Neuron (in vitro differentiated cells): ENCODE results near the gene THADA.
A peak's percentile ranks its signal among the peaks of the same experiment; 100 is the strongest.
"Not testable (repeated sequence)": the region's sequence is repeated elsewhere in the genome, so short reads cannot be mapped to it uniquely, and the experiment has no call there.

ENCODE experiments used
- H2AFZ ChIP-seq: one replicate; pipeline ENCODE4 v1.6.1; 2013; ENCODE audit warnings: low read depth, mild to moderate bottlenecking, inconsistent platforms, low read length, moderate library complexity
- H3K27me3 ChIP-seq: one replicate; pipeline ENCODE4 v1.6.1; 2013; ENCODE audit warnings: low read length; ENCODE audit not compliant: insufficient read depth
- H3K36me3 ChIP-seq: one replicate; pipeline ENCODE4 v1.6.1; 2013; ENCODE audit warnings: low read length; ENCODE audit not compliant: insufficient read depth
- H3K4me1 ChIP-seq: one replicate; pipeline ENCODE4 v1.6.1; 2013; ENCODE audit warnings: low read length; ENCODE audit not compliant: insufficient read depth
- H3K4me3 ChIP-seq: 2 replicates; pipeline ENCODE4 v1.5.1; 2013; ENCODE audit warnings: mild to moderate bottlenecking, low read length, moderate library complexity
- H3K9me3 ChIP-seq: one replicate; pipeline ENCODE4 v1.6.1; 2013; ENCODE audit warnings: low read length

The THADA gene

DNA sequence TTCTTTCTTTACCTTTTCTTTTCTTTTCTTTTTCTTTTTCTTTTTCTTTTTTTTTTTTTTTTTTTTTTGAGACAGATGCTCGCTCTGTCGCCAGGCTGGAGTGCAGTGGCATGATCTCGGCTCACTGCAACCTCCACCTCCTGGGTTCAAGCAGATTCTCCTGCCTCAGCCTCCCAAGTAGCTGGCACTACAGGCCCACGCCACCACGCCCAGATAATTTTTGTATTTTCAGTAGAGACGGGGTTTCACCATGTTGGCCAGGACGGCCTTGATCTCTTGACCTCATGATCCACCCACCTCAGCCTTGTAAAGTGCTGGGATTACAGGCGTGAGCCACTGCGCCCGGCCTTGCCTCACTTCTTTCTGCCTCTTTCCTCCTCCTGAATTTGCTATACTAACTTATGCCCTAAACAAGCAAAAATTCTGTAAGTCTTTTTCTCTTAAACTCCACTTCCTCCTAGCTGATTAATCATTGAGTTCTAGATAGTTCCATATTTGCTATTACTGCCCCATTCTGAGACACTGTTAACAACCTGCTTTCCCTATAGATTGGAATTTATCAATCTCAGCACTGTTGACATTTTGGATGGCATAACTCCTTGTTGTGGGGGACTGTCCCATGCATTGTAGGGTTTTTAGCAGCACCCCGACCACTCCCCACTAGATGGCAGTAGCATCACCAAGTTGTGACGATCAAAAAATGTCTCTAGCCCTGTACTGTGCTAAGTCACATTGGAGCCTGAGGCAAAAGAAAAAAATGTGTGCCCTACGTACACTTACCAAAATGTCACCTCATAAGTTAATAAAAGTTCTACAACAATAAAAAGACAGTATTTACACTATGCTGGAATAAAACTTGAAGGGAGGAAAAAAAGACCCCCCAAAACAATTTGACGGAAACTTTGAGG lies 16.4 kb upstream of the THADA start:
- H3K4me1 ChIP-seq: no peaks in the 10 kb centered on the region
- H3K36me3 ChIP-seq: no peaks in the 10 kb centered on the region
- H3K27me3 ChIP-seq: no peaks in the 10 kb centered on the region
- no peak overlapping the region for H3K4me3 ChIP-seq
- H2AFZ ChIP-seq: no peak overlapping the region
- no peaks in the 10 kb centered on the region for H3K9me3 ChIP-seq

DNA sequence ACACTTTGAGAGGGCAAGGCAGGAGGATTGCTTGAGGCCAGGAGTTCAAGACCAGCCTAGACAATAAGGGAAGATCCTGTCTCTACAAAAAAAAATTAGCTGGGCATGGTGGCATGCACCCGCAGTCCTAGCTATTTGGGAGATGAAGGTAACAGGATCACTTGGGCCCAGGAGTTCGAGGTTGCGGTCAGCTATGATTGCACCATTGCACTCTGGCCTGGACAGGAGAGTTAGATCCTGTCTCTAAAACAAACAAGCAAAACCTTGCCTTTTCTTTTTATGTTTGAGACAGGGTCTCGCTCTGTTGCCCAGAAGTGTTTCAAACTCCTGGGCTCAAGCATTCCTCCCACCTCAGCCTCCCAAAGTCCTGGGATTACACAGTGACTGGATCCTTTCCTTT lies 14.5 kb upstream of the THADA start:
- Histone ChIP-seq H3K4me1 (no peaks in the 10 kb centered on the region), H2AFZ (no peak overlapping the region), H3K4me3 (no peak overlapping the region)

DNA sequence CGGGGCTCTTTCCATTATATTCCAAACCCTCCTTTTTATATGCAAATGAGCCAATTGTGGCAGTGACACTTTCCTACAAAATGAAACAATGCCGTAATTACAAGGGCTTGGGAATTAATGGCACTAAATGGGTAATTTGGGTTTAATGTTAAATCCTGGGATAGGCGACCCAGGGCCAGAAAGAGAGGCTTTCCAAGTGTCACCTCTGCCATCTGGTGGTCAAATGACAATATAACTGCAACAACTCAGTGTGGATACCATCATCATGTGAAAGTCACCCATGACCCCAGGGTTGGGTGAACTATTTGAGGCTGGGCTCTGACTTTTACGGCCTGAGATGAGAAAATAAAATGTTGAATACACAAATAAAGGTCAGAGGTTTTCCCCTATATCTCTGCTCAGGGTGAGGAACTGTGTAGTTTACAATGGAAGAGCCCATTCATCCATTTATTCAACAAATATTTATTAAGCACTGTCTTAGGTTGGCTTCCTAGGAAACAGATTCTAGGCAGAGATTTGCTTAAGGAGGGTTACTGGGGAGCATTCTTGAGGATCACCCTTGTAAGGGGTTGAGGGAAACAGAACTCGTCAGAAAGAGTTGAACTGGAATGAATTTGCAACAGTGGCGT lies 13.6 kb upstream of the THADA start:
- H2AFZ ChIP-seq: no peak overlapping the region
- no peak overlapping the region for H3K4me3 ChIP-seq
- no peaks in the 10 kb centered on the region for H3K9me3 ChIP-seq
- no peaks in the 10 kb centered on the region for H3K4me1 ChIP-seq
- H3K36me3 ChIP-seq: no peaks in the 10 kb centered on the region
- H3K27me3 ChIP-seq: no peaks in the 10 kb centered on the region

More for the DNA sequence above, 14.5 kb upstream of the THADA start:
- Histone ChIP-seq H3K27me3 (no peaks in the 10 kb centered on the region), H3K9me3 (no peaks in the 10 kb centered on the region), H3K36me3 (no peaks in the 10 kb centered on the region)

DNA sequence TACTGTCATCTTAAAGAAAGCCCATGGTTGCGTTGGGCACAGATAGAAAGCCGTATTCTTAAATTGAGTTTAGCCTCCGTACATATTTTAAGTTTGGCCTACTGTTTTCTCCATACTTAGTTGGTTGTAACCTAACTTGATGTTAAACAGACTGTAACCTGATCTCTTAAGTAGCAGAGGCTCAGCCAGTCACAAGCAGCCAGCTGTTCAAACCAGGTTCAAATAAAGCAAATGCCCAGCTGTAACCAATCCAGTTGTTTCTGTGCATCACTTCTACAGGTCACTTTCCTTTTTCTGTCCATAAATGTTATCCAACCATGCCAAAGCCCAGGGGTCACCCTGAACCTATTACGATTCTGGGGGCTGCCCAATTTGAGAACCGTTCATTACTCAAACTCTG lies 10.0 kb upstream of the THADA start:
- no peaks in the 10 kb centered on the region for H3K27me3 ChIP-seq
- no peaks in the 10 kb centered on the region for H3K4me1 ChIP-seq
- H2AFZ ChIP-seq: no peak overlapping the region
- H3K4me3 ChIP-seq: no peak overlapping the region
- no peaks in the 10 kb centered on the region for H3K36me3 ChIP-seq
- no peaks in the 10 kb centered on the region for H3K9me3 ChIP-seq

DNA sequence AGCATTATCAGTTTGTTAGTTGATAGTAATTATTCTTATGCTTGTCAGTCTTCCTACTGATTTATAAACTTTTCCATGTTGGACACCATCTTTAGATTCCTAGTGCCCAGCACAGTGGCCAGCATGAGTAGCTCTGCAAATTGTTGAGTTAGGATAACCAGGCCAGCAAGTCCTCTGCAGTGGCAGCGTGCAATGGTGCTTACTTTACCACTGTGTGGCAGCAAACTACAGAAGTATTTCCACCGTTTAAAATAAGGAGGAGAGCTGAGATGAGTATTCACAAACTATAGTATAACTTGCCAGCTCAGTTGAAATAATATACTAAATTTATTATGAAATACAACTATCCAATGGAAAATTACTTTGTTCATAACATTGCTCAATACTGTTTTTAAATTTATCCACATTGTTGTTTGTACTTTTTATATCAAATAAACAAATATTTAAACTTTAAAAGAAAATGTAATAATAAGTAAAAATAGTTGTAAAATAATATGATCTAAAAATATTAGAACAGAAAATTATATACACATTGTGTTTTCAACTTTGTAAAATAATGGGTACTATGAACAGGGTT lies 9.3 kb upstream of the THADA start:
- Histone ChIP-seq H2AFZ (no peak overlapping the region), H3K27me3 (no peaks in the 10 kb centered on the region), H3K4me3 (no peak overlapping the region), H3K9me3 (no peaks in the 10 kb centered on the region), H3K4me1 (no peaks in the 10 kb centered on the region), H3K36me3 (no peaks in the 10 kb centered on the region)

DNA sequence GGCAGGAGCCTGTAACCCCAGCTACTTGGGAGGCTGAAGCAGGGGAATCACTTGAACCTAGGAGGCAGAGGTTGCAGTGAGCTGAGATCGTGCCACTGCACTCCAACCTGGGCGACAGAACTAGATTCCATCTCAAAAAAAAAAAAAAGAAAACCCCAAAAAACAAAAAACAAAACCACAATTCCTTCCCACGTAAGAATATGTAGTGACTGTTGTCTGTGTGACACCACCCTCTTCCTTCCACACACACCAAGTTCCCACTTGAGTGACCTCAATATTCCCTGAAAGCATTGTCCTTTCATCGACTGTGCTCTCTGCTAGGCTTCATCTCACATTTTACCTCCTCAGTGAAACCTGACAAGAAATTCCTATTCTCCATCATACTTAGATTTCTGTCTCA lies 8.8 kb upstream of the THADA start:
- no peaks in the 10 kb centered on the region for H3K36me3 ChIP-seq
- H2AFZ ChIP-seq: no peak overlapping the region
- no peak overlapping the region for H3K4me3 ChIP-seq
- H3K27me3 ChIP-seq: no peaks in the 10 kb centered on the region
- no peaks in the 10 kb centered on the region for H3K4me1 ChIP-seq
- H3K9me3 ChIP-seq: no peaks in the 10 kb centered on the region

DNA sequence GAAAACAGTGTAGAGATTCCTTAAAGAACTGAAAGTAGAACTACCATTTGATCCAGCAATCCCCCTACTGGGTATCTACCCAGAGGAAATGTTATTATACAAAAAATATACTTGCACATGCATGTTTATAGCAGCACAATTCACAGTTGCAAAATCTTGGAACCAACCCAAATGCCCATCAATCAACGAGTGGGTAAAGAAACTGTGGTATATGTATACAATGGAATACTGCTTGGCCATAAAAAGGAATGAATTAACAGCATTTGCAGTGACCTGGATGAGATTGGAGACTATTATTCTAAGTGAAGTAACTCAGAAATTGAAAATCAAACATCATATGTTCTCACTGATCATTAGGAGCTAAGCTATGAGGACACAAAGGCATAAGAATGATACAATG lies 4.8 kb upstream of the THADA start:
- H3K9me3 ChIP-seq, H3K36me3 ChIP-seq, H2AFZ ChIP-seq: not testable (repeated sequence)

DNA sequence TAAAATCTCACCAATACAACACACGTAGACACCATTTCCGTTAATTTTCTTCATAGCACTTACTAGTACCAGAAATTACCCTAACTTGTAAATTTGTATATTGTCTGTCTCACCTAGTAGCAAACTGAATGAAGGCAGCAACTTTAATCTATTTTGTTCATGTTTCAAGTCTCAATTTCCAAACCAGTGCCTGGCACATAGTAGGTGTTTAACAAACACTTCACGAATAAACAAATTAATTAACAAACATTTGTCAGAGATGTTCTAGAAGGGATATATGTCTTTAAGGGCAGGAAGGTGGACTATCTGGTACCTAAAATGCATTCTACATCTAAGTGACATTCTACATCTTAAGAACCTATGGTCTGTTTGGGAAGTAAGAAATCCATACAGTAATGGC lies 963 bp downstream of the THADA start:
- H3K9me3 ChIP-seq: no peaks in the 10 kb centered on the region
- peak overlapping the region; percentile 61 for H3K4me3 ChIP-seq
- no peaks in the 10 kb centered on the region for H3K27me3 ChIP-seq
- peaks cover 3% of the 10 kb centered on the region for H3K36me3 ChIP-seq
- H3K4me1 ChIP-seq: peaks cover 9% of the 10 kb centered on the region
- no peak overlapping the region for H2AFZ ChIP-seq

More for the DNA sequence above, 4.8 kb upstream of the THADA start:
- not testable (repeated sequence) for H3K4me1 ChIP-seq, H3K4me3 ChIP-seq, H3K27me3 ChIP-seq

DNA sequence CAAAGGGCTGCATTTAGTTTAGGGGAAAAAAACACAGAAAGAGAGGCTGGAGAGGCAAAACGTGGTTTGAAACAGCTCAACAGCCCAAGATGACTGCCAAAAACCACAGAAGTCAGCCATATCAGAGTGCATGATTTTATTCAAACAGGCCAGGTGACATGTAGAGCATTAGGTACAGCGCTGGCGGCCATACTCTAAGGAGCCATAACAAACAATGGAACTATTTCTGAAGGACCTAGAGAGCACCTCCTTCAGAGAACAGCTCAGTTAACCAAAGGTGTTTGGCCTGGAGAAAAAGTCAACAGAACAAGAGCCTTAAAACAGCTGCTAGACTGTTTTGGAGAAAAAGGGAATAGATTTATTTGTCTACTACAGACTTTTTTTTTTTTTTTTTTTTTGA lies 2.6 kb downstream of the THADA start:
- Histone ChIP-seq H3K27me3 (no peaks in the 10 kb centered on the region), H3K9me3 (no peaks in the 10 kb centered on the region), H3K4me3 (no peak overlapping the region), H3K36me3 (peaks cover 10% of the 10 kb centered on the region), H3K4me1 (peaks cover 9% of the 10 kb centered on the region), H2AFZ (no peak overlapping the region)

DNA sequence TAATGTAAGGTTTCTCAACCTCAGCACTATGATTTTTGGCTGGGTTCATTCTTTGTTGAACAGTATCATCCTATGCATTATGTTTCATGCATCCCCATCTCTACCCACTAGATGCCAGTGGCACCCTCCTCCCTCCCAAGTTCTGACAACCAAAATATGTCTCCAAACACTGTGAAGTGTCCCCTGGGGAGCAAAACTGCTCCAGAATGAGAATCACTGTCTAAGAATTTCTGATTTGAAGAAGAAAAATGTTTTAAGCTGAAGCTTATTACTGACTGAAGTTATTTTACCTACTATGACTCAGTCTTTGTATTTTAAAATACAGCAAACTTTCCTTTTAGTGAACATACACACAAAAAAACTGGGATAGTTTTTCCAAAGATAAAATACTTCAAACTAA lies 3.4 kb downstream of the THADA start:
- H2AFZ ChIP-seq: no peak overlapping the region
- no peak overlapping the region for H3K4me3 ChIP-seq
- peaks cover 15% of the 10 kb centered on the region for H3K36me3 ChIP-seq

DNA sequence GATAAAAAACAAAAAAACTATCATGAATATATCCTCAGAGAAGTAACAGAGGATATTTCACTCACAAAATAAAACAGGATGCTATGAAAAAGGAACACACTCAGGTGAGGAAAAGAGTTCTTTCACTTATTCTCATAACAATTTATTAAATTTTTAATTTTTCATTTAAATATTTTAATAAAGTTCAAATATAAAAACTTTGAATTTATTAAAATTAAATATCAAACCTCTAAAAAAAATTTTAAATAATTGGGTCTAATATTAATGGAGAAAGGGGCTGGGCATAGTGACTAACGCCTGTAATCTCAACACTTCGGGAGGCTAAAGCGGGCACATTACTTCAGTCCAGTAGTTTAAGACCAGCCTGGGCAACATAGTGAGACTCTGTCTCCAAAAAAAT lies 10.1 kb downstream of the THADA start:
- Histone ChIP-seq H3K4me1 (no peaks in the 10 kb centered on the region), H3K9me3 (no peaks in the 10 kb centered on the region), H2AFZ (no peak overlapping the region), H3K4me3 (no peak overlapping the region), H3K27me3 (no peaks in the 10 kb centered on the region), H3K36me3 (peaks cover 50% of the 10 kb centered on the region)

More for the DNA sequence above, 3.4 kb downstream of the THADA start:
- H3K4me1 ChIP-seq: peaks cover 9% of the 10 kb centered on the region
- no peaks in the 10 kb centered on the region for H3K27me3 ChIP-seq
- no peaks in the 10 kb centered on the region for H3K9me3 ChIP-seq

DNA sequence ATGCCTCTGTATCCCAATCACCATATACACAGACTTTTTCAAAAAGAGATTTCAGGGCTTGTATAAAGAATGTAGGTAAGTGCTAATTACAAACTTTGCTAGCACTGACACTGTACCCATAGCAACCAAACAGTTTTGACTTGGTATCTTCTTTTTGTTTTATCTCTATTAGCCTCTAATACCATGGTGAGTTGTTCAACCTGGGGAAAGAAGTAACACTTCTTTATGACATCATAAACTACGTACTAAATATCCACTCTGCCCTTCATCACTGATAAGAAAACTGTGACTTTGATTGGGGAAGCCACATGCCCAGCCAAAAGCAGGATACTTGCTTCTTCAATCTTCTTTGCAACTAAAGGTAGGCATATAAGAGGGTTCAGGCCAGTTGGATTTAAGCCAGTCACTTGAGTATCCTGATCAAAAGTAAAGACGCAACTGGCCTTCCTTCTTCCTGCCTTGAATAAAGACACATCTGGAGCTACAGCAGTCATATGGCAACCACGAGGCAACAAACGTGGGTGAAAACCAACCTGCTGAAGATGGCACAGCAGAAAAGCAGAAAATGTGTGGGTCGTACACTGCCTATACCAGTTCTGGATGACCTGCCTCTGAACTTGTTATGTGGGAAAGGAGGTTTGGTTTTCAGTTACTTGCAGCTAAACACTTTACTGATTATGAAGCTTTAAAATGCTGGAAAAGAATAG lies 16.4 kb downstream of the THADA start:
- Histone ChIP-seq H3K4me3 (no peak overlapping the region), H2AFZ (no peak overlapping the region), H3K27me3 (no peaks in the 10 kb centered on the region), H3K4me1 (no peaks in the 10 kb centered on the region), H3K9me3 (no peaks in the 10 kb centered on the region), H3K36me3 (peaks cover 48% of the 10 kb centered on the region)
